Measurements from ENCODE around the gene VPS72. TPM values are rescaled to one million over a fixed set of nuclear protein-coding genes. Genes with fewer than 3 reads are reported as not detected.
A peak's percentile ranks its signal among the peaks of the same experiment; 100 is the strongest.

The VPS72 gene
- total and polyA plus RNA-seq, 9 of the 15 experiments (the other 6 are each of a cell fraction or from before 2014, with no cell fraction given), result 7.2 to 131 (median 75.7) TPM

- TF ChIP-seq SOX6 (IDR thresholded peaks at IDR 0.05) (no peak), ZNF239 (CRISPR knock-in tag; IDR thresholded peaks at IDR 0.05) (peak; percentile 12; the same call in 1 of the 2 replicates), HMGXB4 (CRISPR knock-in tag; IDR thresholded peaks at IDR 0.05) (peak; percentile 51; the same call in 1 of the 2 replicates), TFE3 (CRISPR knock-in tag; IDR thresholded peaks at IDR 0.05) (no peak), ZNF224 (CRISPR knock-in tag; IDR thresholded peaks at IDR 0.05) (no peak), HNRNPUL1 (IDR thresholded peaks at IDR 0.05; ENCODE audit: low read length) (0 out of 2 replicates have a peak, but pooled peaks have one; percentile 76), TFAM (CRISPR knock-in tag; conservative IDR thresholded peaks at IDR 0.05) (no peak), ZFP1 (CRISPR knock-in tag; IDR thresholded peaks at IDR 0.05) (no peak), KDM5B (IDR thresholded peaks at IDR 0.05; ENCODE audit: insufficient replicate concordance, low read depth, low read length) (peak; percentile 84), SP2 (IDR thresholded peaks at IDR 0.05; ENCODE audit: extremely low read depth, low read depth, low read length, poor library complexity, severe bottlenecking) (no peak), ZBTB34 (CRISPR knock-in tag; IDR thresholded peaks at IDR 0.05) (no peak), SIX5 (IDR thresholded peaks at IDR 0.05; ENCODE audit: borderline replicate concordance in 1 of 2, insufficient read depth in 1 of 2, low read depth in 1 of 2, low read length in 2 of 2) (peak; percentile 99), MAX (CRISPR knock-in tag; IDR thresholded peaks at IDR 0.05) (peak; percentile 75), ZNF57 (CRISPR knock-in tag; IDR thresholded peaks at IDR 0.05) (no peak), MEF2D (tag; conservative IDR thresholded peaks at IDR 0.05; ENCODE audit: low read depth) (no peak), LEF1 (IDR thresholded peaks at IDR 0.05) (peak; percentile 23; the same call in 1 of the 2 replicates), ZNF518B (CRISPR knock-in tag; IDR thresholded peaks at IDR 0.05) (no peak), ZNF197 (CRISPR knock-in tag; IDR thresholded peaks at IDR 0.05; ENCODE audit: low read depth) (peak; percentile 96)
Measured at GRCh38 chr1:151165738-151166504, 24.1 kb downstream of the VPS72 start, which contains the start of the genes LYSMD1 and SCNM1 (continued).

Measured in K562 (cell line).